PC-9 (cell line): ENCODE results near the gene SCCPDH.

Experiments used
- CTCF ChIP-seq: fragments of 200-600 bp; sonication (generic); conservative IDR thresholded peaks from 2 replicates; pipeline ENCODE4 v1.6.1; 2017; ENCODE audit warnings: mixed run types, antibody characterized with exemption, mild to moderate bottlenecking, moderate library complexity
- EZH2 ChIP-seq: fragments of 200-600 bp; sonication (generic); IDR thresholded peaks from 2 replicates; pipeline ENCODE4 v1.8.0; 2017; ENCODE audit warnings: antibody characterized with exemption, low read depth

- TF ChIP-seq CTCF (no peak), EZH2 (no peak)
These were observed 69.2 kb downstream of the SCCPDH start for GRCh38 chr1:246793356-246793896.
